HG02981 (cell line): ENCODE measurements around the gene NEK11.

ENCODE experiments used
- ATAC-seq: cut with Tn5 transposase; IDR thresholded peaks from one replicate; pipeline ENCODE4 v1.9.1; 2021; ENCODE audit warnings: mild to moderate bottlenecking, moderate library complexity; ENCODE audit not compliant: unreplicated experiment

The NEK11 gene

GRCh38 chr3:131393051-131393450 lies 366.4 kb downstream of the NEK11 start:
- no peak for ATAC-seq

DNA sequence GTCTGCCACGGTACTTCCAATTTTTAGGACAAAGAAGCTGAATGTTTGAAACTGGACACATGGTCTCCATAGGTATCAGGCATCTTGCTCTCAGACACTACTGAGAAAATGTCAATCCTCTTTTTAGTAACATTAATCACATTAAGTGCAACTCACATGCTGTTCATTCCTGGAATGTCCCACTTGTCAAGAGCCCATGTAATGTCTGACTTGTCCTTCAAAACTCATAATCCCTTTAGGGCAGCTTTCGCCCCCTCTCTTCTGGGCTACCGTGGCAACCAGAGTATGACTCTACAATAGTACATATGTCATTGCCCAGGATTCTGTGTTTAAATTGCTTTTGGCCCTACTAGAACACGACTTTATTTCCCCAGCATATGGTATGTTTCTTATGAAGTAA lies 367.2 kb downstream of the NEK11 start:
- ATAC-seq, result no peak

- ATAC-seq, result no peak
Observed at GRCh38 chr3:131394400-131394799, 367.7 kb downstream of the NEK11 start.

- ATAC-seq, result no peak
Observed at GRCh38 chr3:131396170-131396569, 369.5 kb downstream of the NEK11 start.

- no peak for ATAC-seq
Observed at GRCh38 chr3:131397889-131398288, 371.2 kb downstream of the NEK11 start.
